GM18858 (cell line): Measurements from ENCODE around the gene GPR34.

ENCODE experiments used
- ATAC-seq: cut with Tn5 transposase; IDR thresholded peaks from one replicate; pipeline ENCODE4 v1.9.1; 2021; ENCODE audit not compliant: unreplicated experiment

GPR34 gene

DNA sequence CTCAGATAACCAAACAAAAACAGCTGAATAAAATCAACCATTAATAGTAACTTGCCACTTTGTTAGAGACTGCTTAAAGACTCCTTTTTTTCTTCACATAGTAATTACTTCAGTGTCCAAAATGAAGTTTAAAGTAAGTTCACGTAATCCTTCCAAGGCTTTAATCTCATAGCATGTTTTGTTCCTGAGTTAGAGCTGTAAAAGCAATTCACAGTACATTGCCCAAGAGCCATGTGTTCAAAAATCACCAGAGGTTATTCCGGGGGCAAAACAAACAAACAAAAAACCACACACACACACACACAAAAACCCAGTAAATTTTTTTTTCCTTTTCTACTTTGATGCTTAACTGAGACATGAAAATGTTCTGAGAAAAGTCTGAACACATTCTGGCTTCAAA, 41.3 kb downstream of the GPR34 start:
- no peak for ATAC-seq

DNA sequence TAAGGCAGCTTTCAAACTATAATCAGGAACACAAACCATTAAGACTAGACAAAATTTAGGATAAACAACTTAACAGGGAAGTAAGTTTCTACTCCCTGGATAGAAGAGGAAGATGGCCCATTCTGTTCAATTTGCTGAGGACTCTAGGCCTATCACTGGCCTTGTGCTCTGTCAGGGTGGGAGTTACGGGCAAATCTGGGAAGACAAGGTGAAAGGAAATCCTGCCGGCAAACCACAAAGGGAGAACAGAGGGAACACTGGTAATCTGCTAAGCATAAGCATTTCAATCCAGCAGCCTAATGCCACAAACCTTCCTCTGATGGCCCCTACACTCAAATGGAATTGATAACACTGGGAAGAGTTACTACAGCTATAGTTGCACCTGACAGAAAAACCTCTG, 43.5 kb downstream of the GPR34 start:
- ATAC-seq = no peak

GRCh38 chrX:41733939-41734338, 45.2 kb downstream of the GPR34 start:
- peak; percentile 97 for ATAC-seq

DNA sequence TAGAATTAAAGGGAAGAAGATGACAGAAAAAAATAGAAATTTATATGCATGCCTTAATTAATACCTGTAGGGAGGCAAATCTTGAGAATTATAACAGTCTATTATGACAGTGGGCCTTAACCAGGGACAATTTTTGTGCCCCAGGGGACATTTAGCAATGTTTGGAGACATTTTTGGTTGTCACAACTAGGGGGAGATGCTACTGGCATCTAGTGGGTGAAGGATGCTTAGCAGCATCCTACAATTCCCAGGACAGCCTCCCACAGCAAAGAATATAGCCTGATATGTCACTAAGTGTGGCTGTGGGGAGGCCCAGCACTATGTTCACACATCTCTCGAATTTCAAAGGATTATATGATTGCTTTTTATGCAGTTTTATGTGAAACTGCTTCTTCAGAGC, 45.8 kb downstream of the GPR34 start:
- no peak for ATAC-seq

DNA sequence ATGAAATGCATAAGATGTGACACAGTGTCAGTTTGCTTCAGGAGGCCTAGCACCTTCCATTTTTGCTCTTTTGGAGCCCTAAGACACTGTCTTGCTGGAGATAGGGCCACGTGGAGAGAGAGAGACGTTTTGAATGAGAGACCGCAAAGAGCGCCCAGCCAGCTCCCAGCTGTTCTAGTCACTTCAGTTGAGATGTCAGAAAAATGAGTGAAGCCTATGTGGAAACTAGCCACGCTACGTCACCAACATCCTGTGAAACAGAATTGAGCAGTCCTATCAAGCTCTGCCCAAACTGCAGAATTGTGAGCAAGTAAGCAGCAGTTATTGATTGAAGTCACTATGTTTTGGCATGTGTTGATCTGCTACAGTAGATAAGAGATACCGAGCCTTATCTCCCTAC, 48.3 kb downstream of the GPR34 start:
- ATAC-seq = no peak

DNA sequence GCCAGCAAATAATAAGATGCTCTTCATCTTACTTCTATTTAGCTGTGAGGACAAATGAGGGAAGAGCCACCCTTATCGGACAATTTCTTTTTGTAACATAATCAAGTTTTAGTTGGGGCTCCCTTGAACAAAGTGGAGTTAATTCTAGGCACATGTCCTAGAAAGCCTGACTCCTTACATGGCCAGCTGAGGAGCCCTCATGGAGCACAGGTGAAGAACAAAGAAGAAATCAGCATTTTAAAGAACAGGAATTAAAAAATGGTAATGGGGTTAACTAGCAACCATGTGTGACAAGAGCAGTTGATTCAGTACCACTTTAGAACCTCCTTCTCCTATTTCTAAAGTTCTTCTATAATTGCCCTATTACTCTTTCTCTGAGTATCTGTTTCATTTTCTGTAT, 51.1 kb downstream of the GPR34 start:
- no peak for ATAC-seq
